ENCODE measurements around the gene SLC17A5. TPM values are rescaled to one million over a fixed set of nuclear protein-coding genes. Genes with fewer than 3 reads are reported as not detected.

SLC17A5 gene
- total RNA-seq, 1 experiment from 2014 or later: 6.1 TPM

DNA sequence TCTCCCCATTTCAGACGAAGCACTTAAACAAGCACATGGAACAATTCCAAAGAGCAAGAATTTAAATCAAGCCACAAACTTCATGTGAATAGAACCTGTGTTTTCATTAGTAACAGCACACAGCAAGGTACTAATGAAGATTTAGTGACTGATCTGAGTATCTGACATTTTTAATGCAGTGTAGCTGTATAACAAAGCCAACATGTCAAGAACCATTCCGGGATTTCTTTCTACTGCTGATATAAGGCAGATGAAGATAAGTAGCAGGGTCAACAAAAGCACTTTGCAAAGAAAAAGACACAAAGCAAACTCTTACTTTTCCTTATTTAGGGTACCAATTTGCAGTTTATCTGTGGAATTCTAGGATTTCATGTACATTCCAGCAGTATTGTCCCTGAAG is 11.3 kb downstream of the SLC17A5 start:
- Mint-ChIP-seq H3K27ac (ENCODE audit: low read depth, unreplicated experiment) (no peak overlapping the region), H3K27me3 (ENCODE audit: insufficient read depth, unreplicated experiment) (no peaks in the 10 kb centered on the region), H3K4me3 (ENCODE audit: unreplicated experiment) (no peak overlapping the region), H3K4me1 (ENCODE audit: insufficient read depth, unreplicated experiment) (peaks cover 31% of the 10 kb centered on the region), H3K36me3 (ENCODE audit: insufficient read depth, unreplicated experiment) (no peaks in the 10 kb centered on the region), H3K9me3 (ENCODE audit: unreplicated experiment) (no peaks in the 10 kb centered on the region)
- BruUV-seq (replicated peaks): no TSS peak
- ChIA-PET CTCF (no interaction called here), POLR2A (interaction anchor here (0.8 to 4.6 kb wide), 2 partner anchors 11 to 129 kb away, joined by 3 to 55 read pairs; partner anchors contain the start of gene SLC17A5)
- TF ChIP-seq, protein P1, sequence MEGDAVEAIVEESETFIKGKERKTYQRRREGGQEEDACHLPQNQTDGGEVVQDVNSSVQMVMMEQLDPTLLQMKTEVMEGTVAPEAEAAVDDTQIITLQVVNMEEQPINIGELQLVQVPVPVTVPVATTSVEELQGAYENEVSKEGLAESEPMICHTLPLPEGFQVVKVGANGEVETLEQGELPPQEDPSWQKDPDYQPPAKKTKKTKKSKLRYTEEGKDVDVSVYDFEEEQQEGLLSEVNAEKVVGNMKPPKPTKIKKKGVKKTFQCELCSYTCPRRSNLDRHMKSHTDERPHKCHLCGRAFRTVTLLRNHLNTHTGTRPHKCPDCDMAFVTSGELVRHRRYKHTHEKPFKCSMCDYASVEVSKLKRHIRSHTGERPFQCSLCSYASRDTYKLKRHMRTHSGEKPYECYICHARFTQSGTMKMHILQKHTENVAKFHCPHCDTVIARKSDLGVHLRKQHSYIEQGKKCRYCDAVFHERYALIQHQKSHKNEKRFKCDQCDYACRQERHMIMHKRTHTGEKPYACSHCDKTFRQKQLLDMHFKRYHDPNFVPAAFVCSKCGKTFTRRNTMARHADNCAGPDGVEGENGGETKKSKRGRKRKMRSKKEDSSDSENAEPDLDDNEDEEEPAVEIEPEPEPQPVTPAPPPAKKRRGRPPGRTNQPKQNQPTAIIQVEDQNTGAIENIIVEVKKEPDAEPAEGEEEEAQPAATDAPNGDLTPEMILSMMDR (IDR thresholded peaks at IDR 0.05; ENCODE audit: unreplicated experiment): no peak
- intact Hi-C loops (cut with micrococcal nuclease): no loop called here
- DNase-seq (ENCODE audit: unreplicated experiment): no peak

GRCh38 chr6:73640179-73640750 is 13.5 kb downstream of the SLC17A5 start:
- peaks cover 17% of the 10 kb centered on the region for H3K4me1 Mint-ChIP-seq (ENCODE audit: insufficient read depth, unreplicated experiment)
- intact Hi-C loops (cut with micrococcal nuclease): no loop called here
- peaks cover 6% of the 10 kb centered on the region for H3K36me3 Mint-ChIP-seq (ENCODE audit: insufficient read depth, unreplicated experiment)
- ChIA-PET POLR2A (no interaction called here), CTCF (interaction anchor here (1.8 kb wide), 1 partner anchor 13 kb away, joined by 12 read pairs; the partner anchor contains the start of gene SLC17A5)
- H3K4me3 Mint-ChIP-seq (ENCODE audit: unreplicated experiment): no peak overlapping the region
- H3K27ac Mint-ChIP-seq (ENCODE audit: low read depth, unreplicated experiment): no peak overlapping the region
- no peaks in the 10 kb centered on the region for H3K9me3 Mint-ChIP-seq (ENCODE audit: unreplicated experiment)
- no peak for DNase-seq (ENCODE audit: unreplicated experiment)
- no peaks in the 10 kb centered on the region for H3K27me3 Mint-ChIP-seq (ENCODE audit: insufficient read depth, unreplicated experiment)
- no TSS peak for BruUV-seq (replicated peaks)
- TF ChIP-seq, protein P1 (IDR thresholded peaks at IDR 0.05; ENCODE audit: unreplicated experiment): no peak

GRCh38 chr6:73639040-73639439 is 14.8 kb downstream of the SLC17A5 start:
- Mint-ChIP-seq H3K4me1 (ENCODE audit: insufficient read depth, unreplicated experiment) (peaks cover 9% of the 10 kb centered on the region), H3K27ac (ENCODE audit: low read depth, unreplicated experiment) (no peak overlapping the region), H3K36me3 (ENCODE audit: insufficient read depth, unreplicated experiment) (peaks cover 6% of the 10 kb centered on the region), H3K9me3 (ENCODE audit: unreplicated experiment) (no peaks in the 10 kb centered on the region), H3K4me3 (ENCODE audit: unreplicated experiment) (no peak overlapping the region), H3K27me3 (ENCODE audit: insufficient read depth, unreplicated experiment) (no peaks in the 10 kb centered on the region)
- CTCF ChIA-PET: interaction anchor here (0.7 to 1.1 kb wide), 2 partner anchors 8 to 197 kb away, joined by 4 to 5 read pairs; no protein-coding TSS in a partner anchor
- POLR2A ChIA-PET: interaction anchor here (0.8 kb wide), 1 partner anchor 118 kb away, joined by 3 read pairs; the partner anchor contains the start of gene EEF1A1
- BruUV-seq (replicated peaks): no TSS peak
- TF ChIP-seq, protein P1 (IDR thresholded peaks at IDR 0.05; ENCODE audit: unreplicated experiment): no peak
- intact Hi-C loops (cut with micrococcal nuclease): no loop called here
- DNase-seq (ENCODE audit: unreplicated experiment): no peak

- CTCF ChIA-PET: interaction anchor here (0.6 to 1.2 kb wide), 7 partner anchors 15 to 1573 kb away, joined by 3 to 4 read pairs (median 3); no protein-coding TSS in a partner anchor
- POLR2A ChIA-PET: interaction anchor here (0.9 to 2.0 kb wide), 5 partner anchors 9 to 124 kb away, joined by 3 to 7 read pairs (median 4); partner anchors contain the start of gene EEF1A1
- Mint-ChIP-seq H3K4me1 (ENCODE audit: insufficient read depth, unreplicated experiment) (peaks cover 9% of the 10 kb centered on the region), H3K36me3 (ENCODE audit: insufficient read depth, unreplicated experiment) (peaks cover 17% of the 10 kb centered on the region), H3K9me3 (ENCODE audit: unreplicated experiment) (no peaks in the 10 kb centered on the region), H3K4me3 (ENCODE audit: unreplicated experiment) (no peak overlapping the region), H3K27ac (ENCODE audit: low read depth, unreplicated experiment) (no peak overlapping the region), H3K27me3 (ENCODE audit: insufficient read depth, unreplicated experiment) (no peaks in the 10 kb centered on the region)
- no TSS peak for BruUV-seq (replicated peaks)
- TF ChIP-seq, protein P1 (IDR thresholded peaks at IDR 0.05; ENCODE audit: unreplicated experiment): no peak
- intact Hi-C loops (cut with micrococcal nuclease): no loop called here
- DNase-seq (ENCODE audit: unreplicated experiment): no peak
These were observed 16.4 kb downstream of the SLC17A5 start for GRCh38 chr6:73637404-73637803.
